MCF 10A (cell line): Measurements from ENCODE around the gene HRG. TPM values are rescaled to one million over a fixed set of nuclear protein-coding genes. Genes with fewer than 3 reads are reported as not detected.

Source experiments
- BruUV-seq: library from RNA; stranded (reverse); fragments of 400-500 nt; replicated peaks from 2 replicates; lab custom pipeline; 2021; lab: Mats Ljungman, UMichigan
- CTCF ChIA-PET: fragments of 300-600 bp; sonication (Branson Sonifier 250); formaldehyde crosslinking; extraction: SDS; loops from one replicate; lab custom pipeline; 2021; ENCODE audit warnings: antibody characterized with exemption, inconsistent platforms; lab: Yijun Ruan, JAX
- POLR2A ChIA-PET: fragments of 300-600, 350-650 bp; sonication (Branson Sonifier 250); formaldehyde crosslinking; extraction: SDS; loops from one replicate; lab custom pipeline; 2020; ENCODE audit warnings: antibody characterized with exemption, inconsistent platforms; lab: Yijun Ruan, JAX
- DNase-seq: peaks from one replicate; pipeline ENCODE4 v3.0.0-alpha.2; 2018; ENCODE audit not compliant: unreplicated experiment
- H3K27ac Mint-ChIP-seq: one replicate; pipeline ENCODE4 v1.8.0; 2022; ENCODE audit warnings: mild to moderate bottlenecking, low read depth, mixed read lengths; ENCODE audit not compliant: unreplicated experiment
- H3K27me3 Mint-ChIP-seq: one replicate; pipeline ENCODE4 v1.8.0; 2022; ENCODE audit warnings: mixed read lengths; ENCODE audit not compliant: insufficient read depth, unreplicated experiment
- H3K36me3 Mint-ChIP-seq: one replicate; pipeline ENCODE4 v1.8.0; 2022; ENCODE audit warnings: mild to moderate bottlenecking, moderate library complexity, mixed read lengths; ENCODE audit not compliant: insufficient read depth, unreplicated experiment
- H3K4me1 Mint-ChIP-seq: one replicate; pipeline ENCODE4 v1.8.0; 2022; ENCODE audit warnings: mixed read lengths; ENCODE audit not compliant: insufficient read depth, unreplicated experiment
- H3K4me3 Mint-ChIP-seq: one replicate; pipeline ENCODE4 v1.8.0; 2022; ENCODE audit warnings: mild to moderate bottlenecking, moderate library complexity, mixed read lengths; ENCODE audit not compliant: unreplicated experiment
- H3K9me3 Mint-ChIP-seq: one replicate; pipeline ENCODE4 v1.8.0; 2022; ENCODE audit warnings: mixed read lengths; ENCODE audit not compliant: unreplicated experiment
- CTCF ChIP-seq: fragments of 200-600 bp; IDR thresholded peaks from one replicate; pipeline ENCODE4 v1.8.0; 2022; ENCODE audit warnings: antibody characterized with exemption, mild to moderate bottlenecking; ENCODE audit not compliant: unreplicated experiment
- intact Hi-C: fragments of 100-400 bp; cut with micrococcal nuclease; formaldehyde crosslinking; loops from 2 replicates; pipeline ENCODE4 v1.14.1; 2022
- total RNA-seq: library from RNA; stranded (reverse); gene quantifications from 2 replicates; pipeline ENCODE4 v1.2.3, GENCODE V29; 2022

The HRG gene
- total RNA-seq, 1 experiment from 2014 or later: 0.16 TPM

GRCh38 chr3:186719945-186720739, 54.3 kb downstream of the HRG start:
- H3K4me1 Mint-ChIP-seq: no peaks in the 10 kb centered on the region
- no peak for DNase-seq
- no peak overlapping the region for H3K4me3 Mint-ChIP-seq
- intact Hi-C loops: no loop called here
- POLR2A ChIA-PET: no interaction called here
- CTCF ChIA-PET: interaction anchor here (0.6 kb wide), 1 partner anchor 31 kb away, joined by 3 read pairs; no protein-coding TSS in a partner anchor
- no peaks in the 10 kb centered on the region for H3K27me3 Mint-ChIP-seq
- no peaks in the 10 kb centered on the region for H3K36me3 Mint-ChIP-seq
- no peak for TF ChIP-seq CTCF
- BruUV-seq: no TSS peak
- no peaks in the 10 kb centered on the region for H3K9me3 Mint-ChIP-seq
- no peak overlapping the region for H3K27ac Mint-ChIP-seq

GRCh38 chr3:186722457-186722856, 56.6 kb downstream of the HRG start:
- no peaks in the 10 kb centered on the region for H3K4me1 Mint-ChIP-seq
- DNase-seq: peak; percentile 16
- H3K4me3 Mint-ChIP-seq: no peak overlapping the region
- H3K36me3 Mint-ChIP-seq: no peaks in the 10 kb centered on the region
- BruUV-seq: no TSS peak
- no peak overlapping the region for H3K27ac Mint-ChIP-seq
- no peak for TF ChIP-seq CTCF
- no peaks in the 10 kb centered on the region for H3K9me3 Mint-ChIP-seq
- ChIA-PET CTCF (no interaction called here), POLR2A (interaction anchor here (0.8 kb wide), 1 partner anchor 93 kb away, joined by 3 read pairs; no protein-coding TSS in a partner anchor)
- no peaks in the 10 kb centered on the region for H3K27me3 Mint-ChIP-seq
- intact Hi-C loops: loop anchor here (1.0 kb wide), 1 partner anchor 99 kb away; no protein-coding TSS in a partner anchor

GRCh38 chr3:186724911-186725310, 59.1 kb downstream of the HRG start:
- no TSS peak for BruUV-seq
- POLR2A ChIA-PET: interaction anchor here (0.6 to 0.9 kb wide), 2 partner anchors 8 to 28 kb away, joined by 3 read pairs; partner anchors contain the start of gene KNG1
- no peaks in the 10 kb centered on the region for H3K9me3 Mint-ChIP-seq
- H3K27ac Mint-ChIP-seq: no peak overlapping the region
- DNase-seq: no peak
- no peaks in the 10 kb centered on the region for H3K4me1 Mint-ChIP-seq
- no peak for TF ChIP-seq CTCF
- H3K4me3 Mint-ChIP-seq: no peak overlapping the region
- H3K36me3 Mint-ChIP-seq: no peaks in the 10 kb centered on the region
- no peaks in the 10 kb centered on the region for H3K27me3 Mint-ChIP-seq
- intact Hi-C loops: no loop called here
- CTCF ChIA-PET: no interaction called here

Other genes with a start within 250 kb of the HRG start
- gene CRYGS, start 121.6 kb upstream of the HRG start, total RNA-seq: 3.2 and 4.0 TPM in 2 replicates
- 10.0 and 11.1 TPM in 2 replicates for gene TBCCD1, start 98.7 kb upstream of the HRG start, total RNA-seq
- 116 and 166 TPM in 2 replicates for gene DNAJB11, start 95.3 kb upstream of the HRG start, total RNA-seq
- not detected in 2 replicates for gene AHSG, start 53.0 kb upstream of the HRG start, total RNA-seq
- 0.47 TPM in 1 of 2 replicates, not detected in the other for gene FETUB, start 25.6 kb upstream of the HRG start, total RNA-seq
- gene KNG1, start 51.3 kb downstream of the HRG start, total RNA-seq: not detected in 2 replicates
- gene EIF4A2, start 117.6 kb downstream of the HRG start, total RNA-seq: 183 and 202 TPM in 2 replicates
- 23.9 and 33.2 TPM in 2 replicates for gene RFC4, start 140.5 kb downstream of the HRG start, total RNA-seq
- gene ADIPOQ, start 176.7 kb downstream of the HRG start, total RNA-seq: not detected in 2 replicates